IMR-90 (cell line): ENCODE results near the gene GPC5.

Experiments used
- BHLHE40 ChIP-seq: fragments of 150-350 bp; IDR thresholded peaks from 2 replicates; pipeline ENCODE4 v1.6.1; 2016; ENCODE audit warnings: mild to moderate bottlenecking, low read depth, low read length
- CEBPB ChIP-seq: IDR thresholded peaks from 2 replicates; pipeline ENCODE4 v1.6.1; 2012; ENCODE audit warnings: low read depth, low read length, improper control_type of control experiment
- CHD1 ChIP-seq: IDR thresholded peaks from 2 replicates; pipeline ENCODE4 v1.6.1; 2012; ENCODE audit warnings: low read depth, low read length, improper control_type of control experiment
- CTCF ChIP-seq: conservative IDR thresholded peaks from 2 replicates; pipeline ENCODE4 v1.5.1; 2012; ENCODE audit warnings: mild to moderate bottlenecking, low read depth, low read length, improper control_type of control experiment
- ELK1 ChIP-seq: fragments of 150-350 bp; IDR thresholded peaks from 2 replicates; pipeline ENCODE4 v1.6.1; 2016; ENCODE audit warnings: low read depth, mild to moderate bottlenecking, low read length, moderate library complexity, borderline replicate concordance
- FOS ChIP-seq: fragments of 150-350 bp; IDR thresholded peaks from 2 replicates; pipeline ENCODE4 v1.6.1; 2016; ENCODE audit warnings: low read depth, low read length
- MAZ ChIP-seq: IDR thresholded peaks from 2 replicates; pipeline ENCODE4 v1.6.1; 2012; ENCODE audit warnings: low read depth, mild to moderate bottlenecking, low read length, improper control_type of control experiment, moderate library complexity, borderline replicate concordance
- POLR2A ChIP-seq: IDR thresholded peaks from 2 replicates; pipeline ENCODE4 v1.6.1; 2012; ENCODE audit warnings: mild to moderate bottlenecking, low read depth, low read length
- RAD21 ChIP-seq: IDR thresholded peaks from 2 replicates; pipeline ENCODE4 v1.6.1; 2012; ENCODE audit warnings: low read length, improper control_type of control experiment
- RCOR1 ChIP-seq: IDR thresholded peaks from 2 replicates; pipeline ENCODE4 v1.6.1; 2012; ENCODE audit warnings: mild to moderate bottlenecking, low read length, improper control_type of control experiment; ENCODE audit not compliant: insufficient replicate concordance
- USF2 ChIP-seq: fragments of 150-350 bp; IDR thresholded peaks from 2 replicates; pipeline ENCODE4 v1.6.1; 2017; ENCODE audit warnings: mild to moderate bottlenecking, antibody characterized with exemption, low read length, low read depth

DNA sequence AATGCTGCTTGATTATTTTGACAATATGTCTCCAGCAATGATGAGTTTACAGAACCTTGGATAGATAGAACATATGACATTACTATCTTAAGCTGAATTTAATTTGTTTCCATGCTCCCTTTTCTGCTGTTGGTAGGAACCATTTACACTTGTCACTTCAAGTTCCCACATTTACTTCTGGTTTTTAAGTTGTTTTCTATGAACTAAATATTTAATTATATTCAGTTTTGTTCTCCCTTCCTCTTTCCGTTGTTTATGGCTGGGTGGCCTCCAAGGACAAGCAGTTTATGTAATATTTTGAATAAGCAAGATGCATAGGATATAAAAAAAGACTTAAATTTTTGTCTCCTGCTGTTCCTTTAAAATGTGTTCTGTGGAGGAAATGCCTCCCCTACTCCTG is 860.6 kb downstream of the GPC5 start:
- TF ChIP-seq CTCF (no peak), POLR2A (no peak), FOS (no peak), CHD1 (no peak), MAZ (no peak), BHLHE40 (no peak), CEBPB (no peak), RAD21 (no peak), ELK1 (no peak), USF2 (no peak), RCOR1 (no peak)
